RWPE2 (cell line): ENCODE results near the gene ZNF283.

ENCODE experiments used
- ATAC-seq: fragments of 200-7000 bp; cut with Tn5 transposase; 3 replicates; pipeline ENCODE4 v1.9.1; 2021; ENCODE audit warnings: low read depth
- DNase-seq: peaks from one replicate; pipeline ENCODE4 v3.0.0-alpha.2; 2020; ENCODE audit warnings: low spot score
- H3K27ac ChIP-seq: fragments of 450-650 bp; 2 replicates; pipeline ENCODE4 v1.5.1; 2017; ENCODE audit warnings: mild to moderate bottlenecking; ENCODE audit not compliant: poor library complexity, severe bottlenecking
- H3K27me3 ChIP-seq: fragments of 250-450 bp; sonication (Bioruptor Pico); 2 replicates; pipeline ENCODE4 v1.5.1; 2021; ENCODE audit warnings: mild to moderate bottlenecking, moderate library complexity; ENCODE audit not compliant: insufficient read depth, poor library complexity, severe bottlenecking
- H3K36me3 ChIP-seq: fragments of 250-450 bp; sonication (Bioruptor Pico); 2 replicates; pipeline ENCODE4 v1.5.1; 2020; ENCODE audit warnings: low read depth, mild to moderate bottlenecking, moderate library complexity
- H3K4me1 ChIP-seq: fragments of 250-450 bp; sonication (Bioruptor Pico); 2 replicates; pipeline ENCODE4 v1.5.1; 2021; ENCODE audit warnings: mild to moderate bottlenecking, moderate library complexity; ENCODE audit not compliant: insufficient read depth, poor library complexity, severe bottlenecking
- H3K4me3 ChIP-seq: fragments of 250-450 bp; sonication (Bioruptor Pico); 2 replicates; pipeline ENCODE4 v1.5.1; 2021; ENCODE audit warnings: mild to moderate bottlenecking, moderate library complexity; ENCODE audit not compliant: severe bottlenecking
- H3K9me3 ChIP-seq: fragments of 250-450 bp; sonication (Bioruptor Pico); 2 replicates; pipeline ENCODE4 v1.5.1; 2021; ENCODE audit warnings: mild to moderate bottlenecking, moderate library complexity; ENCODE audit not compliant: severe bottlenecking
- TF ChIP-seq, protein P1 (sequence below): fragments of 450-650 bp; IDR thresholded peaks from one replicate; pipeline ENCODE4 v1.5.1; 2017; ENCODE audit warnings: mild to moderate bottlenecking, moderate library complexity; ENCODE audit not compliant: poor library complexity, severe bottlenecking

The ZNF283 gene

GRCh38 chr19:43789029-43789428 lies 38.1 kb upstream of the ZNF283 start:
- no peak for ATAC-seq
- Histone ChIP-seq H3K9me3 (no peaks in the 10 kb centered on the region), H3K4me1 (peaks cover 12% of the 10 kb centered on the region), H3K4me3 (no peak overlapping the region), H3K27ac (no peak overlapping the region), H3K36me3 (no peaks in the 10 kb centered on the region), H3K27me3 (no peaks in the 10 kb centered on the region)
- TF ChIP-seq, protein P1, sequence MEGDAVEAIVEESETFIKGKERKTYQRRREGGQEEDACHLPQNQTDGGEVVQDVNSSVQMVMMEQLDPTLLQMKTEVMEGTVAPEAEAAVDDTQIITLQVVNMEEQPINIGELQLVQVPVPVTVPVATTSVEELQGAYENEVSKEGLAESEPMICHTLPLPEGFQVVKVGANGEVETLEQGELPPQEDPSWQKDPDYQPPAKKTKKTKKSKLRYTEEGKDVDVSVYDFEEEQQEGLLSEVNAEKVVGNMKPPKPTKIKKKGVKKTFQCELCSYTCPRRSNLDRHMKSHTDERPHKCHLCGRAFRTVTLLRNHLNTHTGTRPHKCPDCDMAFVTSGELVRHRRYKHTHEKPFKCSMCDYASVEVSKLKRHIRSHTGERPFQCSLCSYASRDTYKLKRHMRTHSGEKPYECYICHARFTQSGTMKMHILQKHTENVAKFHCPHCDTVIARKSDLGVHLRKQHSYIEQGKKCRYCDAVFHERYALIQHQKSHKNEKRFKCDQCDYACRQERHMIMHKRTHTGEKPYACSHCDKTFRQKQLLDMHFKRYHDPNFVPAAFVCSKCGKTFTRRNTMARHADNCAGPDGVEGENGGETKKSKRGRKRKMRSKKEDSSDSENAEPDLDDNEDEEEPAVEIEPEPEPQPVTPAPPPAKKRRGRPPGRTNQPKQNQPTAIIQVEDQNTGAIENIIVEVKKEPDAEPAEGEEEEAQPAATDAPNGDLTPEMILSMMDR, result no peak
- no peak for DNase-seq

- Histone ChIP-seq H3K4me3 (no peak overlapping the region), H3K4me1 (no peaks in the 10 kb centered on the region), H3K27me3 (no peaks in the 10 kb centered on the region), H3K36me3 (no peaks in the 10 kb centered on the region), H3K27ac (no peak overlapping the region), H3K9me3 (no peaks in the 10 kb centered on the region)
- ATAC-seq (no peak), DNase-seq (no peak)
- TF ChIP-seq, protein P1, result no peak
Measured at GRCh38 chr19:43790587-43790986, 36.5 kb upstream of the ZNF283 start.

DNA sequence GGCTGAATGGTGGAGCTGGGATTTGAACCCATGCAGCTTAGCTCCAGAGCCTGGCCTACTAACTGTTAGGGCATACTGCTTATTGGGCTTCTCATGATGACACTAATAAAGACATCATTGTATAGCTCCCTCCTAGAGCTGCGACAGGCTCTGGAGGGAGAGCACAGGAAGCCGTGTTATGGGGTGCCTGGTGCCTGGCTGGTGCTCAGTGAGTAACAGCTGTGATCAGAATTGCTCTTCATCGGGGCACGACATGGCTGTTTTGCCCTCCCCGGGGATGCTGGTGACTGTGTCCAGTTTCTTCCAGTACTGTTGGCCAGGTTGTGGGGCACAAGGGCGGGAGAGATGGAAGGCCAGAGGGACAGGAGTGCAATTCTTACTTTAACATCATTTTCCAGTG lies 30.0 kb upstream of the ZNF283 start:
- DNase-seq (no peak), ATAC-seq (no peak)
- Histone ChIP-seq H3K4me1 (peaks cover 8% of the 10 kb centered on the region), H3K36me3 (no peaks in the 10 kb centered on the region), H3K4me3 (no peak overlapping the region), H3K9me3 (no peaks in the 10 kb centered on the region), H3K27ac (no peak overlapping the region), H3K27me3 (no peaks in the 10 kb centered on the region)
- TF ChIP-seq, protein P1, result no peak

DNA sequence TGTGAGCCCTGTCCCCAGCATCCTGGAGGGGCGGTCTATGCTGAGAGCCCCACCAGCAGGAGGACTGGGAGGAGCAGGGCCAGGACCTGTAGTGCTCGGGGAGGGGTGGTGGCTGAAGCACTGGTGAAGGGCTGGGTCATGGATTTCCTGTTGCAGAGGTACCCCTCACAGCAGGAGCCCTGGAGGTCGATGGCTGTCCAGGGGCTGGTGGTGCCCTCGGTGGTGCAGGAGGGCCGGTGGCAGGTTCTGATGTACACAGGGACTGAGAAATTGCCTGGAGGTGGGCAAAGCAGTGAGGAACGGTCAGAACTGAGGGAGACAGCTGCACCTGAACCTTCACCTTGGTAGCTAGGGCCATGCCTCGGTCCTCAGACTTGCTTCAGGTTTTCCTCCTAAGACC lies 29.6 kb upstream of the ZNF283 start:
- Histone ChIP-seq H3K9me3 (no peaks in the 10 kb centered on the region), H3K4me1 (peaks cover 8% of the 10 kb centered on the region), H3K36me3 (no peaks in the 10 kb centered on the region), H3K27me3 (no peaks in the 10 kb centered on the region), H3K4me3 (no peak overlapping the region), H3K27ac (no peak overlapping the region)
- TF ChIP-seq, protein P1, result no peak
- ATAC-seq (no peak), DNase-seq (no peak)

DNA sequence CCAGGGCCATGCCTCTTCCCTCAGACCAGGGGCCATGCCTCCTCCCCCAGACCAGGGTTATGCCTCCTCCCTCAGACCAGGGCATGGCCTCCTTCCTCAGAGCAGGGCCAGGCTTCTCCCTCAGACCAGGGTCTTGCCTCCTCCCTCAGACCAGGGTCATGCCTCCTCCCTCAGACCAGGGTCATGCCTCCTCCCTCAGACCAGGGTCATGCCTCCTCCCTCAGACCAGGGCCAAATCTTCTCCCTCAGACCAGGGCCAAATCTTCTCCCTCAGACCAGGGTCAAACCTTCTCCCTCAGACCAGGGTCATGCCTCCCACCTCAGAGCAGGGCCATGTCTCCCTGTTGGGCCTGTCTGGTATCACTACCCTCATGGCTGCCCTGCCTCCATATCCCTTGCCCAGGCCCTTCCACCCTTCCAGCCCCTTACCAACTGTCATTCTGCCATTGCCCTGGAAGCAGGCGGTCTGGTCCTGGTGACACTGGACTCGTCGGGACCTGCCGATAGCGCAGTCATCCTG lies 29.0 kb upstream of the ZNF283 start:
- peaks cover 8% of the 10 kb centered on the region for H3K4me1 ChIP-seq
- peak overlapping the region; percentile 19 for H3K27ac ChIP-seq
- no peak; the same call in 2 of the 3 replicates for ATAC-seq
- H3K9me3 ChIP-seq, result no peaks in the 10 kb centered on the region
- H3K27me3 ChIP-seq, result no peaks in the 10 kb centered on the region
- TF ChIP-seq, protein P1, result no peak
- DNase-seq, result no peak
- no peaks in the 10 kb centered on the region for H3K36me3 ChIP-seq
- H3K4me3 ChIP-seq, result peak overlapping the region; percentile 44
